Mesendoderm (in vitro differentiated cells): ENCODE results near the gene DCLRE1A.

Experiments
- DNase-seq: peaks from one replicate; pipeline ENCODE4 v3.0.0; 2013
- H2AK5ac ChIP-seq: 2 replicates; pipeline ENCODE4 v1.6.1; 2013; ENCODE audit warnings: low read length, inconsistent platforms
- H2BK120ac ChIP-seq: 2 replicates; pipeline ENCODE4 v1.6.1; 2013; ENCODE audit warnings: low read depth, mild to moderate bottlenecking, low read length, moderate library complexity, mixed read lengths
- H2BK15ac ChIP-seq: replicated peaks from 2 replicates; pipeline ENCODE4 v1.6.1; 2013; ENCODE audit warnings: low read depth, mild to moderate bottlenecking, moderate library complexity
- H2BK5ac ChIP-seq: 2 replicates; pipeline ENCODE4 v1.6.1; 2013; ENCODE audit warnings: low read length, inconsistent platforms
- H3K18ac ChIP-seq: 2 replicates; pipeline ENCODE4 v1.6.1; 2013; ENCODE audit warnings: mild to moderate bottlenecking, low read length, mixed read lengths
- H3K23ac ChIP-seq: one replicate; pipeline ENCODE4 v1.6.1; 2013; ENCODE audit warnings: low read length
- H3K27ac ChIP-seq: 2 replicates; pipeline ENCODE4 v1.5.1; 2013; ENCODE audit warnings: low read depth, mild to moderate bottlenecking, inconsistent platforms, low read length, moderate library complexity
- H3K27me3 ChIP-seq: 2 replicates; pipeline ENCODE4 v1.6.1; 2013; ENCODE audit warnings: low read length, control low read depth, mild to moderate bottlenecking, inconsistent platforms; ENCODE audit not compliant: insufficient read depth, poor library complexity
- H3K36me3 ChIP-seq: 2 replicates; pipeline ENCODE4 v1.6.1; 2013; ENCODE audit warnings: low read length, inconsistent platforms; ENCODE audit not compliant: control insufficient read depth, insufficient read depth
- H3K4ac ChIP-seq: one replicate; pipeline ENCODE4 v1.6.1; 2013; ENCODE audit warnings: low read depth, mild to moderate bottlenecking, low read length, moderate library complexity
- H3K4me1 ChIP-seq: 2 replicates; pipeline ENCODE4 v1.6.1; 2013; ENCODE audit warnings: low read depth, low read length, inconsistent platforms; ENCODE audit not compliant: control insufficient read depth
- H3K4me2 ChIP-seq: 2 replicates; pipeline ENCODE4 v1.6.1; 2013; ENCODE audit warnings: low read length
- H3K4me3 ChIP-seq: 2 replicates; pipeline ENCODE4 v1.5.1; 2013; ENCODE audit warnings: mild to moderate bottlenecking, low read length
- H3K56ac ChIP-seq: one replicate; pipeline ENCODE4 v1.6.1; 2013; ENCODE audit warnings: low read length
- H3K79me1 ChIP-seq: 2 replicates; pipeline ENCODE4 v1.6.1; 2013; ENCODE audit warnings: low read length, inconsistent platforms
- H3K79me2 ChIP-seq: 2 replicates; pipeline ENCODE4 v1.6.1; 2013; ENCODE audit warnings: mild to moderate bottlenecking, low read length; ENCODE audit not compliant: control insufficient read depth, insufficient read depth
- H3K9ac ChIP-seq: 2 replicates; pipeline ENCODE4 v1.6.1; 2013; ENCODE audit warnings: low read length, inconsistent platforms
- H4K5ac ChIP-seq: one replicate; pipeline ENCODE4 v1.6.1; 2013; ENCODE audit warnings: low read length
- H4K8ac ChIP-seq: one replicate; pipeline ENCODE4 v1.6.1; 2013; ENCODE audit warnings: low read depth, mild to moderate bottlenecking, control low read depth, low read length, moderate library complexity
- WGBS: extraction: QIAGEN DNeasy Blood & Tissue Kit; methylation state at CpG from one replicate; pipeline ENCODE4 v1.1.7; 2013; ENCODE audit warnings: low lambda C conversion rate, missing lambda C conversion rate; ENCODE audit not compliant: insufficient coverage; ENCODE audit errors: extremely low coverage; 5-methylcytosine and 5-hydroxymethylcytosine counted together

DCLRE1A gene

GRCh38 chr10:113866551-113867394 lies 12.9 kb upstream of the DCLRE1A start:
- Histone ChIP-seq H3K23ac (no peak overlapping the region), H3K79me1 (peaks cover 3% of the 10 kb centered on the region), H3K36me3 (no peaks in the 10 kb centered on the region), H2AK5ac (no peak overlapping the region), H2BK5ac (no peak overlapping the region), H4K5ac (no peak overlapping the region), H3K56ac (no peak overlapping the region), H3K4ac (no peak overlapping the region), H2BK15ac (no peak overlapping the region), H3K27ac (no peak overlapping the region), H4K8ac (no peak overlapping the region), H3K79me2 (peaks cover 4% of the 10 kb centered on the region), H3K27me3 (no peaks in the 10 kb centered on the region), H2BK120ac (no peak overlapping the region), H3K4me1 (no peaks in the 10 kb centered on the region), H3K4me3 (no peak overlapping the region), H3K18ac (no peak overlapping the region), H3K4me2 (no peak overlapping the region), H3K9ac (no peak overlapping the region)
- no CpG with 5 or more reads among the region's 5 CpGs for WGBS
- no peak for DNase-seq

GRCh38 chr10:113865901-113866300 lies 12.0 kb upstream of the DCLRE1A start:
- no peak overlapping the region for H3K23ac ChIP-seq
- no peak overlapping the region for H2BK15ac ChIP-seq
- H3K4ac ChIP-seq: no peak overlapping the region
- H2AK5ac ChIP-seq: no peak overlapping the region
- H2BK5ac ChIP-seq: no peak overlapping the region
- no peak overlapping the region for H4K8ac ChIP-seq
- H3K56ac ChIP-seq: no peak overlapping the region
- H3K4me2 ChIP-seq: no peak overlapping the region
- H3K27me3 ChIP-seq: no peaks in the 10 kb centered on the region
- H2BK120ac ChIP-seq: no peak overlapping the region
- peaks cover 3% of the 10 kb centered on the region for H3K79me1 ChIP-seq
- H3K9ac ChIP-seq: no peak overlapping the region
- peaks cover 4% of the 10 kb centered on the region for H3K79me2 ChIP-seq
- no peak overlapping the region for H3K4me3 ChIP-seq
- H4K5ac ChIP-seq: no peak overlapping the region
- H3K4me1 ChIP-seq: no peaks in the 10 kb centered on the region
- no peaks in the 10 kb centered on the region for H3K36me3 ChIP-seq
- no peak overlapping the region for H3K27ac ChIP-seq
- H3K18ac ChIP-seq: no peak overlapping the region
- no CpG with 5 or more reads among the region's 3 CpGs for WGBS
- no peak for DNase-seq

- Histone ChIP-seq H2AK5ac (no peak overlapping the region), H3K4me1 (peaks cover 1% of the 10 kb centered on the region), H3K27me3 (no peaks in the 10 kb centered on the region), H3K18ac (no peak overlapping the region), H3K4me3 (no peak overlapping the region), H3K27ac (no peak overlapping the region), H4K8ac (no peak overlapping the region), H3K36me3 (no peaks in the 10 kb centered on the region), H3K4me2 (no peak overlapping the region), H3K9ac (no peak overlapping the region), H3K23ac (no peak overlapping the region), H3K56ac (no peak overlapping the region), H2BK15ac (no peak overlapping the region), H3K79me1 (peaks cover 2% of the 10 kb centered on the region), H3K4ac (no peak overlapping the region), H4K5ac (no peak overlapping the region), H2BK5ac (no peak overlapping the region), H3K79me2 (peaks cover 10% of the 10 kb centered on the region), H2BK120ac (no peak overlapping the region)
- no CpG with 5 or more reads among the region's 2 CpGs for WGBS
- no peak for DNase-seq
Observed at GRCh38 chr10:113859261-113859660, 5.4 kb upstream of the DCLRE1A start.

GRCh38 chr10:113858541-113858940 lies 4.7 kb upstream of the DCLRE1A start:
- Histone ChIP-seq H3K56ac (no peak overlapping the region), H3K4me1 (peaks cover 2% of the 10 kb centered on the region), H3K9ac (no peak overlapping the region), H2BK120ac (no peak overlapping the region), H3K18ac (no peak overlapping the region), H3K27ac (no peak overlapping the region), H3K4me3 (no peak overlapping the region), H3K79me1 (peaks cover 3% of the 10 kb centered on the region), H4K8ac (no peak overlapping the region), H4K5ac (no peak overlapping the region), H3K4me2 (no peak overlapping the region), H2BK15ac (no peak overlapping the region), H2AK5ac (no peak overlapping the region), H3K36me3 (no peaks in the 10 kb centered on the region), H2BK5ac (no peak overlapping the region), H3K23ac (no peak overlapping the region), H3K4ac (no peak overlapping the region), H3K79me2 (peaks cover 10% of the 10 kb centered on the region), H3K27me3 (no peaks in the 10 kb centered on the region)
- DNase-seq: no peak
- no CpG with 5 or more reads among the region's 2 CpGs for WGBS

GRCh38 chr10:113857210-113857609 lies 3.3 kb upstream of the DCLRE1A start:
- DNase-seq: no peak
- H2BK15ac ChIP-seq: no peak overlapping the region
- H3K4me1 ChIP-seq: peaks cover 4% of the 10 kb centered on the region
- no peak overlapping the region for H3K4me3 ChIP-seq
- H3K18ac ChIP-seq: no peak overlapping the region
- H3K79me1 ChIP-seq: peaks cover 4% of the 10 kb centered on the region
- H3K27me3 ChIP-seq: no peaks in the 10 kb centered on the region
- no peak overlapping the region for H3K9ac ChIP-seq
- no peak overlapping the region for H2AK5ac ChIP-seq
- peaks cover 10% of the 10 kb centered on the region for H3K79me2 ChIP-seq
- no peak overlapping the region for H3K56ac ChIP-seq
- H3K36me3 ChIP-seq: no peaks in the 10 kb centered on the region
- no peak overlapping the region for H2BK120ac ChIP-seq
- H3K23ac ChIP-seq: no peak overlapping the region
- H3K27ac ChIP-seq: no peak overlapping the region
- no peak overlapping the region for H4K5ac ChIP-seq
- H2BK5ac ChIP-seq: no peak overlapping the region
- no peak overlapping the region for H3K4ac ChIP-seq
- no peak overlapping the region for H4K8ac ChIP-seq
- no peak overlapping the region for H3K4me2 ChIP-seq

- Histone ChIP-seq H2BK120ac (no peak overlapping the region), H4K5ac (no peak overlapping the region), H3K36me3 (no peaks in the 10 kb centered on the region), H3K4ac (no peak overlapping the region), H3K79me1 (peaks cover 4% of the 10 kb centered on the region), H3K4me3 (no peak overlapping the region), H3K27me3 (no peaks in the 10 kb centered on the region), H3K79me2 (peaks cover 10% of the 10 kb centered on the region), H3K9ac (no peak overlapping the region), H2AK5ac (no peak overlapping the region), H3K4me2 (no peak overlapping the region), H2BK15ac (no peak overlapping the region), H3K27ac (no peak overlapping the region), H4K8ac (no peak overlapping the region), H3K23ac (no peak overlapping the region), H3K56ac (no peak overlapping the region), H3K4me1 (peaks cover 4% of the 10 kb centered on the region), H2BK5ac (no peak overlapping the region), H3K18ac (no peak overlapping the region)
- DNase-seq: no peak
- WGBS: no CpG with 5 or more reads among the region's 1 CpG
Observed at GRCh38 chr10:113856563-113856962, 2.7 kb upstream of the DCLRE1A start.
